CD14-positive monocyte (primary cell): ENCODE data around the gene WDR17. TPM values are rescaled to one million over a fixed set of nuclear protein-coding genes. Genes with fewer than 3 reads are reported as not detected.

ENCODE experiments used
- DNase-seq, 3 donors: peaks; one replicate each; pipeline ENCODE4 v3.0.0-alpha.2; 2011 to 2022
- H2AFZ ChIP-seq: 2 replicates; pipeline ENCODE4 v1.6.0; 2012; ENCODE audit warnings: mild to moderate bottlenecking, low read depth, low read length, inconsistent platforms; ENCODE audit not compliant: insufficient read depth, poor library complexity, severe bottlenecking
- H3K27ac ChIP-seq, 2 donors: 1 replicate in 1 of 2; 2 replicates in 1 of 2; pipeline ENCODE4 v1.5.1; 2012 to 2013; ENCODE audit warnings: low read length in 2 of 2, control low read depth in 1 of 2, inconsistent platforms in 1 of 2, low read depth in 1 of 2, mild to moderate bottlenecking in 1 of 2
- H3K27me3 ChIP-seq, 2 donors: one replicate each; pipeline versions ENCODE4 v1.6.0 to v1.6.1; 2011 to 2013; ENCODE audit warnings: low read length in 2 of 2; ENCODE audit not compliant: control insufficient read depth in 2 of 2, insufficient read depth in 2 of 2
- H3K36me3 ChIP-seq, 2 donors: replicated peaks in 1 of 2; 1 replicate in 1 of 2; 2 replicates in 1 of 2; pipeline versions ENCODE4 v1.5.1 to v1.6.1; 2012 to 2013; ENCODE audit warnings: low read length in 2 of 2, control low read depth in 1 of 2, inconsistent platforms in 1 of 2, mild to moderate bottlenecking in 1 of 2; ENCODE audit not compliant: insufficient read depth in 2 of 2, control insufficient read depth in 1 of 2
- H3K4me1 ChIP-seq, 2 donors: 1 replicate in 1 of 2; 2 replicates in 1 of 2; pipeline versions ENCODE4 v1.5.1 to v1.6.1; 2012 to 2013; ENCODE audit warnings: low read length in 2 of 2, control low read depth in 1 of 2, inconsistent platforms in 1 of 2, mild to moderate bottlenecking in 1 of 2, moderate library complexity in 1 of 2; ENCODE audit not compliant: insufficient read depth in 2 of 2, control insufficient read depth in 1 of 2
- H3K4me2 ChIP-seq: replicated peaks from 2 replicates; pipeline ENCODE3; 2012; ENCODE audit warnings: low read length, moderate library complexity, mild to moderate bottlenecking; ENCODE audit not compliant: poor library complexity, severe bottlenecking; ENCODE audit errors: extremely low read depth
- H3K4me3 ChIP-seq, 3 experiments: fragments of 200-600 bp in 1 of 3; sonication (generic) in 1 of 3; replicated peaks in 1 of 3; 1 replicate in 2 of 3; 2 replicates in 1 of 3; pipeline ENCODE4 v1.5.1; 2011 to 2013; ENCODE audit warnings: low read length in 3 of 3, mild to moderate bottlenecking in 3 of 3, control low read depth in 2 of 3, low read depth in 2 of 3, inconsistent platforms in 1 of 3, moderate library complexity in 1 of 3
- H3K79me2 ChIP-seq: 2 replicates; pipeline ENCODE4 v1.6.0; 2012; ENCODE audit warnings: mild to moderate bottlenecking, control low read depth, inconsistent platforms, low read length, moderate library complexity; ENCODE audit not compliant: insufficient read depth
- H3K9ac ChIP-seq: 2 replicates; pipeline ENCODE4 v1.6.0; 2017; ENCODE audit warnings: low read length, mild to moderate bottlenecking; ENCODE audit not compliant: insufficient read depth, poor library complexity, severe bottlenecking
- H3K9me3 ChIP-seq, 2 donors: replicated peaks in 1 of 2; 1 replicate in 1 of 2; 2 replicates in 1 of 2; pipeline versions ENCODE4 v1.5.1 to v1.6.1; 2012 to 2013; ENCODE audit warnings: low read length in 2 of 2, control low read depth in 1 of 2; ENCODE audit not compliant: control insufficient read depth in 1 of 2, insufficient read depth in 1 of 2
- H4K20me1 ChIP-seq: 2 replicates; pipeline ENCODE4 v1.6.0; 2012; ENCODE audit warnings: mild to moderate bottlenecking, low read length, control low read depth, moderate library complexity; ENCODE audit not compliant: insufficient read depth
- H3K27ac Mint-ChIP-seq, 7 donors: one replicate each; pipeline ENCODE4 v1.8.0; 2020; ENCODE audit warnings: mild to moderate bottlenecking in 7 of 7, mixed read lengths in 7 of 7, moderate library complexity in 6 of 7, inconsistent platforms in 2 of 7
- H3K27me3 Mint-ChIP-seq, 3 donors: one replicate each; pipeline ENCODE4 v1.8.0; 2021 to 2022; ENCODE audit warnings: low read depth in 3 of 3, mild to moderate bottlenecking in 3 of 3, mixed read lengths in 3 of 3, moderate library complexity in 3 of 3, inconsistent platforms in 1 of 3
- H3K36me3 Mint-ChIP-seq, 2 donors: one replicate each; pipeline ENCODE4 v1.8.0; 2020; ENCODE audit warnings: mixed read lengths in 2 of 2, inconsistent platforms in 1 of 2, mild to moderate bottlenecking in 1 of 2
- H3K4me1 Mint-ChIP-seq: one replicate; pipeline ENCODE4 v1.8.0; 2020; ENCODE audit warnings: mild to moderate bottlenecking, mixed read lengths
- H3K4me3 Mint-ChIP-seq, 2 donors: one replicate each; pipeline ENCODE4 v1.8.0; 2020; ENCODE audit warnings: mild to moderate bottlenecking in 2 of 2, mixed read lengths in 2 of 2, moderate library complexity in 1 of 2
- H3K9me3 Mint-ChIP-seq, 7 donors: one replicate each; pipeline ENCODE4 v1.8.0; 2020 to 2022; ENCODE audit warnings: mixed read lengths in 7 of 7, mild to moderate bottlenecking in 6 of 7, moderate library complexity in 6 of 7, inconsistent platforms in 2 of 7
- WGBS: methylation state at CpG from one replicate; pipeline ENCODE4 v1.1.5; 2013; ENCODE audit warnings: missing lambda C conversion rate; ENCODE audit not compliant: insufficient coverage; 5-methylcytosine and 5-hydroxymethylcytosine counted together
- intact Hi-C, 2 donors: fragments of 100-400 bp; cut with micrococcal nuclease; formaldehyde crosslinking; loops; one replicate each; pipeline versions ENCODE4 v1.15.0 to v1.15.1; 2023
- polyA plus RNA-seq, 3 donors: library from polyadenylated mRNA; depleted of rRNA in 1 of 3; unstranded in 2 of 3; stranded (reverse) in 1 of 3; fragments of 300-500 nt in 2 of 3; fragments of >200 nt in 1 of 3; fragmentation: Illumina TruSeq in 2 of 3; gene quantifications; 1 replicate in 2 of 3; 2 replicates in 1 of 3; pipeline ENCODE4 v1.2.3, GENCODE V29; 2012 to 2021
- TF ChIP-seq, protein P1 (sequence below): fragments of 200-600 bp; IDR thresholded peaks from one replicate; pipeline ENCODE4 v1.8.0; 2022; ENCODE audit warnings: antibody characterized with exemption, mild to moderate bottlenecking

WDR17 gene
- polyA plus RNA-seq, 3 donors: 0.22 to 2.1 (median 1.1) TPM

GRCh38 chr4:176031922-176032321 lies 33.7 kb upstream of the WDR17 start:
- no peaks in the 10 kb centered on the region for H3K36me3 Mint-ChIP-seq
- no peak overlapping the region for H3K27ac Mint-ChIP-seq
- no peaks in the 10 kb centered on the region for H3K4me1 Mint-ChIP-seq
- intact Hi-C loops: no loop called here
- TF ChIP-seq, protein P1, sequence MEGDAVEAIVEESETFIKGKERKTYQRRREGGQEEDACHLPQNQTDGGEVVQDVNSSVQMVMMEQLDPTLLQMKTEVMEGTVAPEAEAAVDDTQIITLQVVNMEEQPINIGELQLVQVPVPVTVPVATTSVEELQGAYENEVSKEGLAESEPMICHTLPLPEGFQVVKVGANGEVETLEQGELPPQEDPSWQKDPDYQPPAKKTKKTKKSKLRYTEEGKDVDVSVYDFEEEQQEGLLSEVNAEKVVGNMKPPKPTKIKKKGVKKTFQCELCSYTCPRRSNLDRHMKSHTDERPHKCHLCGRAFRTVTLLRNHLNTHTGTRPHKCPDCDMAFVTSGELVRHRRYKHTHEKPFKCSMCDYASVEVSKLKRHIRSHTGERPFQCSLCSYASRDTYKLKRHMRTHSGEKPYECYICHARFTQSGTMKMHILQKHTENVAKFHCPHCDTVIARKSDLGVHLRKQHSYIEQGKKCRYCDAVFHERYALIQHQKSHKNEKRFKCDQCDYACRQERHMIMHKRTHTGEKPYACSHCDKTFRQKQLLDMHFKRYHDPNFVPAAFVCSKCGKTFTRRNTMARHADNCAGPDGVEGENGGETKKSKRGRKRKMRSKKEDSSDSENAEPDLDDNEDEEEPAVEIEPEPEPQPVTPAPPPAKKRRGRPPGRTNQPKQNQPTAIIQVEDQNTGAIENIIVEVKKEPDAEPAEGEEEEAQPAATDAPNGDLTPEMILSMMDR: no peak
- Histone ChIP-seq H3K9ac (no peak overlapping the region), H3K4me1 (no peaks in the 10 kb centered on the region), H3K27ac (no peak overlapping the region), H4K20me1 (no peaks in the 10 kb centered on the region), H3K79me2 (no peaks in the 10 kb centered on the region), H3K36me3 (no peaks in the 10 kb centered on the region), H3K4me3 (no peak overlapping the region), H2AFZ (no peak overlapping the region), H3K27me3 (peaks cover 0 to 4% of the 10 kb centered on the region in 2 donors), H3K9me3 (no peaks in the 10 kb centered on the region), H3K4me2 (no peak overlapping the region)
- 67% methylated on average over 1 of the region's 4 CpGs for WGBS
- peaks cover 0 to 6% (median 1%) of the 10 kb centered on the region in 3 donors for H3K27me3 Mint-ChIP-seq
- no peak overlapping the region for H3K4me3 Mint-ChIP-seq
- H3K9me3 Mint-ChIP-seq: no peaks in the 10 kb centered on the region
- no peak for DNase-seq

GRCh38 chr4:176032454-176032853 lies 33.2 kb upstream of the WDR17 start:
- Histone ChIP-seq H3K27me3 (peaks cover 0 to 4% of the 10 kb centered on the region in 2 donors), H4K20me1 (no peaks in the 10 kb centered on the region), H3K27ac (no peak overlapping the region), H3K9ac (no peak overlapping the region), H3K79me2 (no peaks in the 10 kb centered on the region), H3K4me3 (no peak overlapping the region), H3K9me3 (no peaks in the 10 kb centered on the region), H3K4me1 (no peaks in the 10 kb centered on the region), H2AFZ (no peak overlapping the region), H3K36me3 (no peaks in the 10 kb centered on the region), H3K4me2 (no peak overlapping the region)
- Mint-ChIP-seq H3K27me3 (peaks cover 0 to 6% (median 1%) of the 10 kb centered on the region in 3 donors), H3K27ac (no peak overlapping the region), H3K4me3 (no peak overlapping the region), H3K4me1 (no peaks in the 10 kb centered on the region), H3K9me3 (no peaks in the 10 kb centered on the region), H3K36me3 (no peaks in the 10 kb centered on the region)
- intact Hi-C loops: no loop called here
- no peak for DNase-seq
- TF ChIP-seq, protein P1: no peak
